ENCODE measurements around the gene CD247. TPM values are rescaled to one million over a fixed set of nuclear protein-coding genes. Genes with fewer than 3 reads are reported as not detected.

CD247 gene
- polyA plus RNA-seq, 1 of the 3 experiments (the other 2 are of a cell fraction), result 0.08 TPM

GRCh38 chr1:167392200-167392696 is 126.1 kb downstream of the CD247 start:
- H3K9me3 ChIP-seq, result no peaks in the 10 kb centered on the region
- no peaks in the 10 kb centered on the region for H3K9me2 ChIP-seq
- H3K27ac ChIP-seq (ENCODE audit: low read depth in 2 of 2, low read length in 1 of 2), result no peak overlapping the region
- ChIA-PET CTCF (interaction anchor here (0.8 to 2.6 kb wide), 4 partner anchors 9 to 1208 kb away, joined by 3 to 13 read pairs (median 5); no protein-coding TSS in a partner anchor), POLR2A (no interaction called here)
- no peak for DNase-seq
- no peak overlapping the region for H3K4me3 ChIP-seq (ENCODE audit: low read depth in 2 of 2, low read length in 1 of 2)
- peaks cover 18 to 19% of the 10 kb centered on the region in 2 experiments for H3K36me3 ChIP-seq (replicated peaks in 1 of 2; ENCODE audit: control insufficient read depth in 1 of 2, insufficient read depth in 2 of 2, low read length in 1 of 2)
- H3K4me1 ChIP-seq (ENCODE audit: control insufficient read depth in 1 of 2, insufficient read depth in 2 of 2, low read depth in 1 of 2, low read length in 1 of 2), result no peaks in the 10 kb centered on the region
- WGBS (ENCODE audit: low lambda C conversion rate), result 97% methylated on average over 7 of the region's 7 CpGs
- no peak overlapping the region for H3K4me2 ChIP-seq
- H4K20me1 ChIP-seq (ENCODE audit: insufficient read depth), result no peaks in the 10 kb centered on the region
- TF ChIP-seq YY1 (IDR thresholded peaks at IDR 0.05; ENCODE audit: low read depth) (no peak), POLR2AphosphoS5 (IDR thresholded peaks at IDR 0.05; ENCODE audit: low read depth, low read length) (no peak), MAX (IDR thresholded peaks at IDR 0.05; ENCODE audit: low read depth) (no peak), CTCF (IDR thresholded peaks at IDR 0.05) (no peak), SMC3 (IDR thresholded peaks at IDR 0.05; ENCODE audit: low read depth, low read length) (no peak), USF1 (IDR thresholded peaks at IDR 0.05; ENCODE audit: borderline replicate concordance, low read depth) (no peak), RCOR1 (IDR thresholded peaks at IDR 0.05; ENCODE audit: low read length) (no peak), NFIC (IDR thresholded peaks at IDR 0.05; ENCODE audit: borderline replicate concordance) (no peak)
- no peak overlapping the region for H2AFZ ChIP-seq (ENCODE audit: low read depth)
- no peaks in the 10 kb centered on the region for H3F3A ChIP-seq (replicated peaks; ENCODE audit: insufficient read depth)
- no peaks in the 10 kb centered on the region for H3K27me3 ChIP-seq (ENCODE audit: insufficient read depth)
- H3K9ac ChIP-seq, result no peak overlapping the region
- H3K79me2 ChIP-seq (ENCODE audit: insufficient read depth), result no peaks in the 10 kb centered on the region

- CTCF ChIA-PET, result interaction anchor here (1.1 kb wide), 1 partner anchor 15 kb away, joined by 4 read pairs; no protein-coding TSS in a partner anchor
- H3K4me3 ChIP-seq (ENCODE audit: low read depth in 2 of 2, low read length in 1 of 2), result no peak overlapping the region
- no peak overlapping the region for H3K27ac ChIP-seq (ENCODE audit: low read depth in 2 of 2, low read length in 1 of 2)
- no peaks in the 10 kb centered on the region for H4K20me1 ChIP-seq (ENCODE audit: insufficient read depth)
- POLR2A ChIA-PET, result no interaction called here
- no peak for TF ChIP-seq FOXM1 (IDR thresholded peaks at IDR 0.05; ENCODE audit: low read depth)
- no peak for TF ChIP-seq FOXJ3 (CRISPR knock-in tag; IDR thresholded peaks at IDR 0.05)
- no peak for TF ChIP-seq TAF1 (IDR thresholded peaks at IDR 0.05; ENCODE audit: borderline replicate concordance, low read depth, low read length)
- TF ChIP-seq RFX5 (IDR thresholded peaks at IDR 0.05; ENCODE audit: low read length), result no peak
- no peak for TF ChIP-seq ZBTB33 (IDR thresholded peaks at IDR 0.05; ENCODE audit: borderline replicate concordance, low read depth)
- TF ChIP-seq NFIC (IDR thresholded peaks at IDR 0.05; ENCODE audit: borderline replicate concordance), result no peak
- TF ChIP-seq USF2 (IDR thresholded peaks at IDR 0.05; ENCODE audit: borderline replicate concordance, low read depth, low read length), result no peak
- TF ChIP-seq TCF12 (IDR thresholded peaks at IDR 0.05), result no peak
- no peak for TF ChIP-seq CHD2 (IDR thresholded peaks at IDR 0.05; ENCODE audit: low read length, partially characterized antibody)
- no peak for TF ChIP-seq GABPA (IDR thresholded peaks at IDR 0.05; ENCODE audit: low read depth)
- TF ChIP-seq FOSL2 (IDR thresholded peaks at IDR 0.05; ENCODE audit: borderline replicate concordance, low read depth), result no peak
- no peak for TF ChIP-seq TEAD4 (IDR thresholded peaks at IDR 0.05; ENCODE audit: borderline replicate concordance, insufficient read depth)
- TF ChIP-seq GATA2 (CRISPR knock-in tag; IDR thresholded peaks at IDR 0.05), result no peak
- TF ChIP-seq MEF2A (IDR thresholded peaks at IDR 0.05; ENCODE audit: borderline replicate concordance, low read depth), result no peak
- H3F3A ChIP-seq (replicated peaks; ENCODE audit: insufficient read depth), result no peaks in the 10 kb centered on the region
- no peak overlapping the region for H3K9ac ChIP-seq
- 98% methylated on average over 1 of the region's 1 CpG for WGBS (ENCODE audit: low lambda C conversion rate)
- no peaks in the 10 kb centered on the region for H3K9me3 ChIP-seq
- H3K27me3 ChIP-seq (ENCODE audit: insufficient read depth), result no peaks in the 10 kb centered on the region
- H3K4me2 ChIP-seq, result no peak overlapping the region
- H3K9me2 ChIP-seq, result no peaks in the 10 kb centered on the region
- H2AFZ ChIP-seq (ENCODE audit: low read depth), result no peak overlapping the region
- no peaks in the 10 kb centered on the region for H3K79me2 ChIP-seq (ENCODE audit: insufficient read depth)
- H3K36me3 ChIP-seq (replicated peaks in 1 of 2; ENCODE audit: control insufficient read depth in 1 of 2, insufficient read depth in 2 of 2, low read length in 1 of 2), result peaks cover 28 to 38% of the 10 kb centered on the region in 2 experiments
- DNase-seq, result no peak
- no peaks in the 10 kb centered on the region for H3K4me1 ChIP-seq (ENCODE audit: control insufficient read depth in 1 of 2, insufficient read depth in 2 of 2, low read depth in 1 of 2, low read length in 1 of 2)
Measured at GRCh38 chr1:167388976-167389375, 129.4 kb downstream of the CD247 start.

Measured in SK-N-SH (cell line).